Nephron progenitor cell (in vitro differentiated cells): ENCODE data around the gene TIMP4.

ENCODE experiments used
- DNase-seq: peaks from one replicate; pipeline ENCODE4 v3.0.0; 2021
- H3K27ac Mint-ChIP-seq: 2 replicates; pipeline ENCODE4 v1.8.0; 2021; ENCODE audit warnings: mild to moderate bottlenecking, moderate library complexity, mixed read lengths
- H3K27me3 Mint-ChIP-seq: 2 replicates; pipeline ENCODE4 v1.8.0; 2021; ENCODE audit warnings: mild to moderate bottlenecking, low read depth, mixed read lengths; ENCODE audit not compliant: poor library complexity
- H3K36me3 Mint-ChIP-seq: 2 replicates; pipeline ENCODE4 v1.8.0; 2021; ENCODE audit warnings: low read depth, mixed read lengths
- H3K4me1 Mint-ChIP-seq: 2 replicates; pipeline ENCODE4 v1.8.0; 2021; ENCODE audit warnings: mixed read lengths
- H3K4me3 Mint-ChIP-seq: 2 replicates; pipeline ENCODE4 v1.8.0; 2021; ENCODE audit warnings: mild to moderate bottlenecking, moderate library complexity, mixed read lengths
- H3K9me3 Mint-ChIP-seq: 2 replicates; pipeline ENCODE4 v1.8.0; 2021; ENCODE audit warnings: mild to moderate bottlenecking, moderate library complexity, mixed read lengths
- CTCF ChIP-seq: fragments of 200-600 bp; sonication (generic); IDR thresholded peaks from 2 replicates; pipeline ENCODE4 v1.5.0; 2021; ENCODE audit warnings: antibody characterized with exemption

Gene TIMP4

DNA sequence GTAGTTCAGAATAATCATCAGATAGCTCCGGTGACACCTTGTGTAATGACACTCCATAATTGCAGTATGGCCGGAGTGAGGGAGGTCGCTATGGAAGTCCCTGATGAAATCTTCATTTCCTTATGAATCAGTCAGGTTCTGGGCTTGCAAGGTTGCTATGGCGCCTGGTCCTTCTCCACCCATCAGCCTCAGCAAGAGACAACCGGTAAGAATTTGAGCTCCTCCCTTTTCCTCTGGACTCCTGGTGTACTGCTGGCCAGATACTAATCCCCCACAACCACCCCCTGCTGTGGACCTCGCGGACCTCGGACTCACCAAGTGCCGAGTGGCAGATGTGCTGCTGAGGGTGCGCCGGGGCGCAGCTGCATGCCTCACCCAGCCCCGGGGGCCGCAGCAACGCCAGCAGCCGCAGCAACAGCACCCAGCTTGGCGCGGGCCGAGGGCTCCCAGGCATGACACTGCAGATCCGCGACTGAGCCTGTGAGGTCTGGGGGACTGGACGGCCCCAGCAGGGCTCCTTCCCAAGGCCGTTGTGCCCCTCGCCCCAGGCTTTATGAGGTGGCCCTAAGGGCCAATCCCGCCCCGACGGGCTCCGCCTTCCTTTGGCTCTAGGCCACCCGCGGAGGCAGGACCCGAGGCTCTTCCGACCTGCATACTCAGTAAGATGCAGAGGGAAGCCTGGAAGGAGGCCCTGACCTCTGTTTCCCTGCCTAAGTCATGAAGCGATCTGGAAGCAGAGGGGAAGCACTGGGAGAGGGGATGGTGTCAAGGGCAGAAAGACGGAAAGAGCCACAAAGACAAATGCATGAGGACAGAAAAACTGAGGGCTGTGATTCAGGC is at the start of gene TIMP4:
Gene TIMP4 (minus strand): TSS at position 526 of the 840 bp plus-strand sequence. CDS start 72 bp downstream, at position 454.
- H3K4me1 Mint-ChIP-seq, result peaks cover 22% of the 10 kb centered on the region

GRCh38 chr3:12205171-12205570 is 46.5 kb upstream of the TIMP4 start:
- Mint-ChIP-seq H3K4me3 (no peak overlapping the region), H3K4me1 (no peaks in the 10 kb centered on the region)
- TF ChIP-seq CTCF, result no peak

More for the DNA sequence above, at the start of gene TIMP4:
- no peak for TF ChIP-seq CTCF
- H3K36me3 Mint-ChIP-seq, result no peaks in the 10 kb centered on the region
- DNase-seq, result peak; percentile 56
- peak within 1 kb of the TSS; percentile 57 for H3K27ac Mint-ChIP-seq
- H3K4me3 Mint-ChIP-seq, result peak within 1 kb of the TSS; percentile 73
- H3K27me3 Mint-ChIP-seq, result peaks cover 7% of the 10 kb centered on the region
- H3K9me3 Mint-ChIP-seq, result no peaks in the 10 kb centered on the region

DNA sequence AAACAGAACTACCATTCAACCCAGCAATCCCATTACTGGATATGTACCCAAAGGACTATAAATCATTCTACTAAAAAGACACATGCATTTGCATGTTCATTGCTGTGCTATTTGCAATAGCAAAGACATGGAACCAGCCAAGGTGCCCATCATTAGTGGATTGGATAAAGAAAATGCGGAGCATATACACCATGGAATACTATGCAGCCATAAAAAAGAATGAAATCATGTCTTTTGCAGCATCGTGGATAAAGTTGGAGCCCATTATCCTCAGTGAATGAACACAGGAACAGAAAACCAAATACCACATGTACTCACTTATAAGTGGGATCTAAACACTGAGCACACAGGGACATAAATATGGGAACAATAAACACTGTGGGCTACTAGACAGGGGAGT is 43.1 kb upstream of the TIMP4 start:
- no peaks in the 10 kb centered on the region for H3K9me3 Mint-ChIP-seq
- H3K4me3 Mint-ChIP-seq, result no peak overlapping the region
- H3K36me3 Mint-ChIP-seq, result no peaks in the 10 kb centered on the region
- peaks cover 3% of the 10 kb centered on the region for H3K27me3 Mint-ChIP-seq
- no peak for TF ChIP-seq CTCF
- no peaks in the 10 kb centered on the region for H3K4me1 Mint-ChIP-seq
- no peak overlapping the region for H3K27ac Mint-ChIP-seq
- no peak for DNase-seq

More at GRCh38 chr3:12205171-12205570, 46.5 kb upstream of the TIMP4 start:
- no peak for DNase-seq
- Mint-ChIP-seq H3K36me3 (no peaks in the 10 kb centered on the region), H3K9me3 (peaks cover 10% of the 10 kb centered on the region), H3K27me3 (peaks cover 3% of the 10 kb centered on the region), H3K27ac (no peak overlapping the region)

DNA sequence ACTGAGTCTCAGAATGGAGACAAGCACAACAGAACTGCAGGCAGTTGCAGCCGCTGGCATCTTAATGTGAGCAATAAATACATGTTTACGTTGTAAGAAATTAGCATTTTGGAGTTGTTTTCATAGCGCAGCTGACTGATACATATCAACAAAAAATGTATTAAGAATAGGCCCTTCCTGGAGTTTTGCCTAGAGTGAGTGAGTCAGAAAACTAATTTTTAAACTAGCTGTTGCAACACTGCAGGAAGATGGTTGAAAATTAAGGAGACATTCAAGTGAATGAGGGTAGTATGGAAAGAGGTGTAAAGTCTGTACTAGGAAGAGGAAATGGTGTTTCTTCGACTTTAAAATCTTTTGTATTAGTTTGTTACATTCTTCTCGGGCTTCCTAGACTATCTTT is 39.6 kb upstream of the TIMP4 start:
- DNase-seq, result no peak
- no peaks in the 10 kb centered on the region for H3K9me3 Mint-ChIP-seq
- H3K4me1 Mint-ChIP-seq, result no peaks in the 10 kb centered on the region
- H3K27me3 Mint-ChIP-seq, result peaks cover 6% of the 10 kb centered on the region
- H3K4me3 Mint-ChIP-seq, result no peak overlapping the region
- H3K36me3 Mint-ChIP-seq, result no peaks in the 10 kb centered on the region
- H3K27ac Mint-ChIP-seq, result no peak overlapping the region
- no peak for TF ChIP-seq CTCF

DNA sequence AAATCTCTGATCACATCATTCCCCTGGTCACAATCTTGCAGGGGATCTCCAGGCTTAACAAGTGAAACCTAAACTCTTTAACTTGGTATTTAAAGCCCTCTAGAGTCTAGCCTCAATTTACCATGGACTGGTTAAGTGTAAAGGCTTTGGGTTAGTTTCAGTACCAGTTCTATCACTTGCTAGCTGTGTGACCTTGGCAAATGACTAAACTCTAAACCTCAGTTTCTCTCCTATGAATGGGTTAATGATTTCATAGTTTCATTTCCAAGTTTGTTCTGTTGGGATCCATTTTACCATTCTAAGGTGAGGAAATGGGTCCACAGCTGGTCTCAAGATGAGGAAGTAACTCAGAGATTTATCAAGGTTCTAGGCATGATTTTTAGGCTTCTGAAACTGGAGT is 38.8 kb upstream of the TIMP4 start:
- no peak for DNase-seq
- Mint-ChIP-seq H3K4me1 (no peaks in the 10 kb centered on the region), H3K9me3 (no peaks in the 10 kb centered on the region), H3K4me3 (no peak overlapping the region), H3K27ac (no peak overlapping the region), H3K27me3 (peaks cover 6% of the 10 kb centered on the region), H3K36me3 (no peaks in the 10 kb centered on the region)
- TF ChIP-seq CTCF, result no peak

DNA sequence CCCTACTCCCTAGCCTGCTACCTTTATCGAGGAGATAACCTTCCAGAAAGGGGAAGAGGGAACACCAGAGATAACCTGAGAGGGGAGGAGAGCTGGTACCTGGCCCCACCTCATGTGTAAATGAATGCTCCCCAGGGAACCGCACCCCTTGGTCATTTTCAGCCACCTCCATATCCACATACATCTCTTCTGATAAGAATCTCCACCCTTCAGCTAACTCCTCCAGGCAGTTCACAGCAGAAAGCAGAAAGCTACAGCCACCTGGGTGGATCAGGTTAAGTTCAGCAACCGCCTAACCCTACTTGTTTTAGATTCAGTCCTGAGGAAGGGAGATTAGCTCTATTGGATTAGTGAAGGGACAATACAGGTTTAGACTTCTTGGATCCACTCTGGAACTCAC is 38.0 kb upstream of the TIMP4 start:
- TF ChIP-seq CTCF, result no peak
- Mint-ChIP-seq H3K9me3 (no peaks in the 10 kb centered on the region), H3K4me3 (no peak overlapping the region), H3K27ac (no peak overlapping the region), H3K27me3 (peaks cover 6% of the 10 kb centered on the region), H3K4me1 (no peaks in the 10 kb centered on the region), H3K36me3 (no peaks in the 10 kb centered on the region)
- no peak for DNase-seq
